A673 (cell line): ENCODE data around the gene LRRC46. TPM values are rescaled to one million over a fixed set of nuclear protein-coding genes. Genes with fewer than 3 reads are reported as not detected.

Experiments
- BruUV-seq: library from RNA; stranded (reverse); fragments of 400-500 nt; replicated peaks from 2 replicates; lab custom pipeline; 2021; lab: Mats Ljungman, UMichigan
- CTCF ChIA-PET: fragments of 300-600 bp; sonication (Branson Sonifier 250); formaldehyde crosslinking; loops from one replicate; lab custom pipeline; 2022; ENCODE audit warnings: antibody characterized with exemption; lab: Charles Lee
- POLR2A ChIA-PET: fragments of 300-600 bp; sonication (Branson Sonifier 250); formaldehyde crosslinking; loops from one replicate; lab custom pipeline; 2022; ENCODE audit warnings: antibody characterized with exemption; ENCODE audit not compliant: low non-redundant PET; lab: Charles Lee
- DNase-seq: peaks from one replicate; pipeline ENCODE4 v3.0.0-alpha.2; 2015; ENCODE audit warnings: low spot score
- H3K27ac ChIP-seq: fragments of 200-600 bp; sonication (generic); 2 replicates; pipeline ENCODE4 v1.5.1; 2016; ENCODE audit warnings: mixed run types, low read depth, mild to moderate bottlenecking, mixed read lengths, antibody characterized with exemption, low read length; ENCODE audit not compliant: poor library complexity, severe bottlenecking
- H3K27me3 ChIP-seq: fragments of 200-600 bp; sonication (generic); replicated peaks from 2 replicates; pipeline ENCODE4 v1.6.1; 2017; ENCODE audit warnings: mixed run types, low read depth, mild to moderate bottlenecking, mixed read lengths, antibody characterized with exemption, low read length; ENCODE audit not compliant: insufficient read depth, poor library complexity
- H3K36me3 ChIP-seq: fragments of 200-600 bp; sonication (generic); 2 replicates; pipeline ENCODE4 v1.6.1; 2016; ENCODE audit warnings: mixed run types, mild to moderate bottlenecking, mixed read lengths, antibody characterized with exemption, low read length; ENCODE audit not compliant: insufficient read depth, poor library complexity, severe bottlenecking
- H3K4me1 ChIP-seq: fragments of 200-600 bp; sonication (generic); 2 replicates; pipeline ENCODE4 v1.6.1; 2017; ENCODE audit warnings: mixed run types, mild to moderate bottlenecking, mixed read lengths, antibody characterized with exemption, low read length; ENCODE audit not compliant: insufficient read depth, poor library complexity, severe bottlenecking
- H3K4me3 ChIP-seq: fragments of 200-600 bp; sonication (generic); 2 replicates; pipeline ENCODE4 v1.5.1; 2016; ENCODE audit warnings: low read depth, mixed run types, mild to moderate bottlenecking, mixed read lengths, low read length; ENCODE audit not compliant: poor library complexity, severe bottlenecking
- H3K9me3 ChIP-seq: fragments of 200-600 bp; sonication (generic); 2 replicates; pipeline ENCODE4 v1.6.1; 2016; ENCODE audit warnings: mixed run types, low read depth, mild to moderate bottlenecking, mixed read lengths, antibody characterized with exemption, low read length; ENCODE audit not compliant: poor library complexity, severe bottlenecking
- CTCF ChIP-seq: fragments of 300-800, 200-600 bp; sonication (generic); conservative IDR thresholded peaks from 2 replicates; pipeline ENCODE4 v1.5.1; 2017; ENCODE audit warnings: low read depth, mild to moderate bottlenecking, antibody characterized with exemption, low read length, moderate library complexity, mixed read lengths
- EZH2 ChIP-seq: fragments of 200-600 bp; sonication (generic); IDR thresholded peaks from 2 replicates; pipeline ENCODE4 v1.6.1; 2017; ENCODE audit warnings: borderline replicate concordance, low read depth, mild to moderate bottlenecking, mixed read lengths, antibody characterized with exemption, low read length; ENCODE audit not compliant: poor library complexity, severe bottlenecking
- intact Hi-C: fragments of 100-400 bp; cut with micrococcal nuclease; formaldehyde crosslinking; loops from one replicate; pipeline ENCODE4 v1.10.0; 2022; ENCODE audit not compliant: unreplicated experiment
- total RNA-seq: library from RNA; stranded (reverse); gene quantifications from 2 replicates; pipeline ENCODE4 v1.2.3, GENCODE V29; 2021

LRRC46 gene
- total RNA-seq, 1 experiment from 2014 or later = 1.1 TPM

DNA sequence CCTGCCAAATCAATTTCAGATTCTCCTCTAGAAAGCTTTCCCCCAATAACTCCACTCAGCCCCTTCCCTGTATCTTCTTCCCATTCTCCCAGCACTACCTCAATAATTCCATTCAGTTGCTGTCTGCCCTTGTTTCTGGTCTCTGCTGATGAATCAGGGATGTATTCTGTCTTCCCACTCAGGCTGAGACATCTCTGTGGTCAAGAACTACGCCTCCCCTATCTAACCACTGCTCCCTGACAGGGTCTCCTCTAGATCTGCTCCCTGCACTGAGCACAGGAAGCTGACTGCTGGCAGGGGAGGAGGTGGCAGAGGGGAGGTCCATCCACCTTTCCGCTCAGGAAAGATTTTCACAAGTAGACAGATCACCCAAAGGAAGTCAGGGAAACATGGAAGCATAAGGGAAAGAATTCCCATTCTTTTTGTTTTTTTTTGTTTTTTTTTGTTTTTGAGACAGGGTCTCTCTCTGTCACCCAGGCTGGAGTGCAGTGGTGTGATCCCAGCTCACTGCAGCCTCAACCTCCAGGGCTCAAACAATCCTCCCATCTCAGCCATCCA lies 47.6 kb downstream of the LRRC46 start:
- H3K27ac ChIP-seq = no peak overlapping the region
- no peaks in the 10 kb centered on the region for H3K9me3 ChIP-seq
- BruUV-seq = no TSS peak
- ChIA-PET POLR2A (no interaction called here), CTCF (interaction anchor here (0.6 to 0.7 kb wide), 2 partner anchors 61 to 112 kb away, joined by 4 to 5 read pairs; no protein-coding TSS in a partner anchor)
- H3K4me3 ChIP-seq = no peak overlapping the region
- DNase-seq = no peak
- TF ChIP-seq CTCF (no peak), EZH2 (no peak)
- intact Hi-C loops = no loop called here
- H3K36me3 ChIP-seq = no peaks in the 10 kb centered on the region
- no peaks in the 10 kb centered on the region for H3K4me1 ChIP-seq
- peaks cover 3% of the 10 kb centered on the region for H3K27me3 ChIP-seq

DNA sequence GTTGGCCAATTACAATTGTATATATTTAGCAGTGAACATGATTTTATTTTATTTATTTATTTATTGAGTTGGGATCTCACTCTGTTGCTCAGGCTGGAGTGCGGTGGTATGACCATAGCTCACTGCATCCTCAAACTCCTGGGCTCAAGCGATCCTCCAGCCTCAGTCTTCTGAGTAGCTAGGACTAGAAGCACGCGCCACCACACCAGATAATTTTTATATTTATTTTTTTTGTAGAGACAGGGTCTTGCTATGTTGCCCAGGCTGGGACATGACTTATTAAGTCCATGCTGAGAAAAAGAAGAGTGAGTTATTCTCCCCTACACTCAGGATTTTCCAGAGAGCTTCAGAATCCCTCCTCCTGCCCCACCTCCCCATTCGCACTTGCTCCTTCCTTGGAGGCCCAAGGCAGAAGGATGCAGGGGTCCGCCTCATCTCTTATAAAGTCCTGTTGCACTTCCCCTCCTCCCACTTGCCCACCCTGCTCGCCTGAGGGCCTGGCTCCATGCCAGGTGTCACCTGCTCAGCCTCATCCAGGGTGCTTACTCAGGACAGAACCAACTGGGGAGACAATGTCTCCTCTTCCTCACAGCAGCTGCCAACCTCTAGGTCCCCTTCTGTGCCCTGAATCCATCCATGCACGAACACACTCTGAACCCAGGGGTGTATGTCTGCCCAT lies 48.4 kb downstream of the LRRC46 start:
- Histone ChIP-seq H3K36me3 (no peaks in the 10 kb centered on the region), H3K4me3 (no peak overlapping the region), H3K4me1 (no peaks in the 10 kb centered on the region), H3K27ac (no peak overlapping the region), H3K9me3 (no peaks in the 10 kb centered on the region), H3K27me3 (no peaks in the 10 kb centered on the region)
- POLR2A ChIA-PET = no interaction called here
- TF ChIP-seq CTCF = no peak
- no peak for TF ChIP-seq EZH2
- no peak for DNase-seq
- intact Hi-C loops = no loop called here
- CTCF ChIA-PET = interaction anchor here (0.7 kb wide), 1 partner anchor 113 kb away, joined by 5 read pairs; no protein-coding TSS in a partner anchor
- no TSS peak for BruUV-seq

DNA sequence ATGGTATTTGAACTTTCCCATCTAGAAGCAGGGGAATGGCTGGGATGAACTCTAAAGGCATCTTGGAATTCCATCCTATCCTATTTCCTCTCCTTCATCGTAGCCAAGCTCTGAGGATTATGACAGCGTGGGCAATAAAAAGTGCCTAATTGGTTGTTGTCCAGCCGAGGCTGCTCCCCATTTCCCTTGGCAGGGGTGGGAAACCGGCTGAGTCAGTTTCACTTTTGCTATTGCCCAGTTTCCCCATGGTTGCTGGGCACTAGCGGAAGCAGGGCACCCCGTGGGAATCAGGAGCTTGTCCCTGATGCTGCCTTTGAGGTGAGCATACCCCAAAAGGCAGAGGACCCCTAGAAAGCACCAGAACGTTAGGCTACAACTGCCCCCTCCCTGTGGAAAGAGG lies 50.8 kb downstream of the LRRC46 start:
- BruUV-seq = no TSS peak
- Histone ChIP-seq H3K27ac (no peak overlapping the region), H3K27me3 (no peaks in the 10 kb centered on the region), H3K4me1 (no peaks in the 10 kb centered on the region), H3K36me3 (no peaks in the 10 kb centered on the region), H3K9me3 (no peaks in the 10 kb centered on the region), H3K4me3 (no peak overlapping the region)
- POLR2A ChIA-PET = no interaction called here
- no peak for DNase-seq
- intact Hi-C loops = no loop called here
- no peak for TF ChIP-seq EZH2
- no peak for TF ChIP-seq CTCF
- CTCF ChIA-PET = no interaction called here
